Osteoblast (primary cell): ENCODE results near the gene AMHR2. TPM values are rescaled to one million over a fixed set of nuclear protein-coding genes. Genes with fewer than 3 reads are reported as not detected.

ENCODE experiments used
- DNase-seq: peaks from one replicate; pipeline ENCODE4 v3.0.0; 2011; ENCODE audit warnings: low spot score, mixed read lengths; ENCODE audit not compliant: insufficient read length; ENCODE audit errors: missing footprints
- H2AFZ ChIP-seq: 2 replicates; pipeline ENCODE4 v1.6.0; 2011; ENCODE audit warnings: mild to moderate bottlenecking, low read length
- H3K27ac ChIP-seq: 2 replicates; pipeline ENCODE4 v1.5.1; 2011; ENCODE audit warnings: mild to moderate bottlenecking, low read depth, low read length, moderate library complexity
- H3K27me3 ChIP-seq: 2 replicates; pipeline ENCODE4 v1.6.0; 2012; ENCODE audit warnings: mild to moderate bottlenecking, control low read depth, inconsistent platforms, low read length, moderate library complexity; ENCODE audit not compliant: insufficient read depth
- H3K36me3 ChIP-seq: 2 replicates; pipeline ENCODE4 v1.5.1; 2011; ENCODE audit warnings: mild to moderate bottlenecking, low read length, control low read depth, moderate library complexity; ENCODE audit not compliant: insufficient read depth
- H3K4me1 ChIP-seq: 2 replicates; pipeline ENCODE4 v1.5.1; 2011; ENCODE audit warnings: mild to moderate bottlenecking, low read length, control low read depth, moderate library complexity; ENCODE audit not compliant: insufficient read depth
- H3K4me2 ChIP-seq: 2 replicates; pipeline ENCODE4 v1.6.0; 2011; ENCODE audit warnings: mild to moderate bottlenecking, low read length; ENCODE audit not compliant: insufficient read depth
- H3K4me3 ChIP-seq: fragments of 200-600 bp; sonication (generic); 3 replicates; pipeline ENCODE4 v1.5.1; 2012; ENCODE audit warnings: mild to moderate bottlenecking, low read length, inconsistent platforms; ENCODE audit not compliant: insufficient read depth
- H3K79me2 ChIP-seq: 2 replicates; pipeline ENCODE4 v1.6.0; 2012; ENCODE audit warnings: mild to moderate bottlenecking, low read length, control low read depth, inconsistent platforms; ENCODE audit not compliant: insufficient read depth
- H3K9me3 ChIP-seq: 2 replicates; pipeline ENCODE4 v1.5.1; 2011; ENCODE audit warnings: low read depth, low read length, control low read depth
- H4K20me1 ChIP-seq: 2 replicates; pipeline ENCODE4 v1.6.0; 2012; ENCODE audit warnings: mild to moderate bottlenecking, low read length, control low read depth; ENCODE audit not compliant: insufficient read depth
- CTCF ChIP-seq: IDR thresholded peaks from 2 replicates; pipeline ENCODE4 v1.5.1; 2011; ENCODE audit warnings: mild to moderate bottlenecking, low read depth, low read length, moderate library complexity; ENCODE audit errors: extremely low read depth
- total RNA-seq: library from RNA; depleted of rRNA; stranded (reverse); fragments of >200 nt; gene quantifications from 2 replicates; pipeline ENCODE4 v1.2.3, GENCODE V29; 2012

Gene AMHR2
- total RNA-seq, 1 donor: not detected

GRCh38 chr12:53478865-53479264, 55.2 kb downstream of the AMHR2 start:
- Histone ChIP-seq H3K79me2 (peaks cover 54% of the 10 kb centered on the region), H4K20me1 (peaks cover 82% of the 10 kb centered on the region)
- DNase-seq: peak; percentile 49

GRCh38 chr12:53479331-53479730, 55.7 kb downstream of the AMHR2 start:
- peaks cover 69% of the 10 kb centered on the region for H3K4me1 ChIP-seq
- H4K20me1 ChIP-seq: peaks cover 78% of the 10 kb centered on the region
- no peak overlapping the region for H3K4me3 ChIP-seq
- no peaks in the 10 kb centered on the region for H3K27me3 ChIP-seq
- DNase-seq: no peak
- no peaks in the 10 kb centered on the region for H3K9me3 ChIP-seq
- TF ChIP-seq CTCF: no peak
- H3K79me2 ChIP-seq: peaks cover 49% of the 10 kb centered on the region
- peaks cover 97% of the 10 kb centered on the region for H3K36me3 ChIP-seq
- peak overlapping the region; percentile 60 for H3K27ac ChIP-seq
- H3K4me2 ChIP-seq: no peak overlapping the region
- H2AFZ ChIP-seq: no peak overlapping the region

More at GRCh38 chr12:53478865-53479264, 55.2 kb downstream of the AMHR2 start:
- no peak for TF ChIP-seq CTCF
- H3K4me3 ChIP-seq: no peak overlapping the region
- no peak overlapping the region for H3K4me2 ChIP-seq
- H3K27ac ChIP-seq: peak overlapping the region; percentile 60
- peaks cover 97% of the 10 kb centered on the region for H3K36me3 ChIP-seq
- H2AFZ ChIP-seq: no peak overlapping the region
- peaks cover 70% of the 10 kb centered on the region for H3K4me1 ChIP-seq
- H3K27me3 ChIP-seq: no peaks in the 10 kb centered on the region
- H3K9me3 ChIP-seq: no peaks in the 10 kb centered on the region

GRCh38 chr12:53480491-53481442, 57.1 kb downstream of the AMHR2 start:
- TF ChIP-seq CTCF: no peak
- no peak overlapping the region for H3K4me3 ChIP-seq
- no peak overlapping the region for H2AFZ ChIP-seq
- H3K36me3 ChIP-seq: peaks cover 96% of the 10 kb centered on the region
- peak overlapping the region; percentile 60 for H3K27ac ChIP-seq
- peaks cover 58% of the 10 kb centered on the region for H3K4me1 ChIP-seq
- H3K9me3 ChIP-seq: no peaks in the 10 kb centered on the region
- peaks cover 36% of the 10 kb centered on the region for H3K79me2 ChIP-seq
- DNase-seq: peak; percentile 66
- H3K27me3 ChIP-seq: no peaks in the 10 kb centered on the region
- no peak overlapping the region for H3K4me2 ChIP-seq
- H4K20me1 ChIP-seq: peaks cover 68% of the 10 kb centered on the region

Other genes starting within 250 kb of the AMHR2 start
- 14.7 and 19.5 TPM in 2 replicates for gene ZNF740, start 243.1 kb upstream of the AMHR2 start, total RNA-seq
- 9.1 and 9.4 TPM in 2 replicates for gene CSAD, start 242.9 kb upstream of the AMHR2 start, total RNA-seq
- 0.88 and 1.1 TPM in 2 replicates for gene ITGB7, start 216.6 kb upstream of the AMHR2 start, total RNA-seq
- 46.6 and 49.9 TPM in 2 replicates for gene RARG, start 191.6 kb upstream of the AMHR2 start, total RNA-seq
- gene ESPL1, start 155.6 kb upstream of the AMHR2 start, total RNA-seq: 0.72 and 1.8 TPM in 2 replicates
- 323 and 324 TPM in 2 replicates for gene PFDN5, start 128.3 kb upstream of the AMHR2 start, total RNA-seq
- gene MYG1, start 124.2 kb upstream of the AMHR2 start, total RNA-seq: 32.9 and 34.2 TPM in 2 replicates
- 37.4 and 39.8 TPM in 2 replicates for gene AAAS, start 102.2 kb upstream of the AMHR2 start, total RNA-seq
- gene SP7, start 87.5 kb upstream of the AMHR2 start, total RNA-seq: not detected in 2 replicates
- gene SP1, start 43.7 kb upstream of the AMHR2 start, total RNA-seq: 50.3 and 56.0 TPM in 2 replicates
- gene PRR13, start 17.9 kb downstream of the AMHR2 start, total RNA-seq: 55.0 and 64.2 TPM in 2 replicates
- gene PCBP2, start 28.2 kb downstream of the AMHR2 start, total RNA-seq: 247 and 293 TPM in 2 replicates
- 49.6 and 51.9 TPM in 2 replicates for gene MAP3K12, start 75.6 kb downstream of the AMHR2 start, total RNA-seq
- gene TARBP2, start 77.4 kb downstream of the AMHR2 start, total RNA-seq: 33.0 and 35.5 TPM in 2 replicates
- gene NPFF, start 83.6 kb downstream of the AMHR2 start, total RNA-seq: not detected in 2 replicates
- gene ATF7, start 202.5 kb downstream of the AMHR2 start, total RNA-seq: 14.4 and 17.4 TPM in 2 replicates